B cell (primary cell): ENCODE data around the gene TCP10L.

Experiments
- CTCF ChIP-seq: fragments of 200-600 bp; IDR thresholded peaks from one replicate; pipeline ENCODE4 v1.8.0; 2022; ENCODE audit warnings: antibody characterized with exemption, mild to moderate bottlenecking
- EZH2 ChIP-seq: IDR thresholded peaks from 2 replicates; pipeline ENCODE4 v1.6.1; 2012; ENCODE audit warnings: borderline replicate concordance, low read depth, mild to moderate bottlenecking, moderate library complexity, low read length; ENCODE audit not compliant: insufficient read depth, poor library complexity, severe bottlenecking

- TF ChIP-seq CTCF (no peak), EZH2 (no peak)
These were observed 9.3 kb downstream of the TCP10L start for GRCh38 chr21:32576011-32576410.
